Body of pancreas (tissue), 4 donors: ENCODE measurements around the gene ABCC4. TPM values are rescaled to one million over a fixed set of nuclear protein-coding genes. Genes with fewer than 3 reads are reported as not detected.

ENCODE experiments used
- ATAC-seq: fragments of 150-250 bp; one replicate; pipeline ENCODE4 v1.9.1; 2016
- DNase-seq, 4 donors: peaks; one replicate each; pipeline ENCODE4 v3.0.0-alpha.2; 2019
- H3K27ac ChIP-seq, 4 donors: fragments of 200-600 bp; sonication (generic); 1 replicate in 3 of 4; 2 replicates in 1 of 4; pipeline versions ENCODE4 v1.5.1 to v1.6.1; 2016 to 2019; ENCODE audit warnings: mild to moderate bottlenecking in 1 of 4, mixed read lengths in 1 of 4, moderate library complexity in 1 of 4
- H3K27me3 ChIP-seq, 2 donors: fragments of 200-600 bp; sonication (generic); one replicate each; pipeline ENCODE4 v1.6.0; 2016; ENCODE audit warnings: mild to moderate bottlenecking in 1 of 2
- H3K36me3 ChIP-seq, 2 donors: fragments of 200-600 bp; sonication (generic); replicated peaks in 1 of 2; 2 replicates each; pipeline ENCODE4 v1.5.1; 2016; ENCODE audit warnings: low read depth in 2 of 2; ENCODE audit not compliant: insufficient read depth in 1 of 2
- H3K4me1 ChIP-seq: fragments of 200-600 bp; sonication (generic); one replicate; pipeline ENCODE4 v1.6.0; 2016
- H3K4me3 ChIP-seq, 2 donors: fragments of 200-600 bp; sonication (generic); 1 replicate in 1 of 2; 2 replicates in 1 of 2; pipeline ENCODE4 v1.5.1; 2016 to 2019
- H3K9me3 ChIP-seq, 3 donors: fragments of 200-600 bp; sonication (generic); 1 replicate in 2 of 3; 2 replicates in 1 of 3; pipeline ENCODE4 v1.5.1; 2016
- POLR2A ChIP-seq, 3 donors: fragments of 450-650 bp; IDR thresholded peaks; one replicate each; pipeline ENCODE4 v1.6.1; 2016; ENCODE audit warnings: antibody characterized with exemption in 3 of 3, mild to moderate bottlenecking in 2 of 3
- WGBS, 2 donors: methylation state at CpG; one replicate each; pipeline ENCODE4 v1.1.5; 2017; 5-methylcytosine and 5-hydroxymethylcytosine counted together
- intact Hi-C: fragments of 100-400 bp; cut with DNase I; formaldehyde crosslinking; loops from one replicate; pipeline ENCODE4 v1.15.1; 2023
- small RNA-seq: library from RNA; depleted of rRNA; stranded (forward); fragments of <200 nt; gene quantifications from one replicate; pipeline ENCODE3, GENCODE V24; 2016
- total RNA-seq, 2 donors: library from RNA; depleted of rRNA; stranded (reverse); fragments of >200 nt; gene quantifications; one replicate each; pipeline ENCODE4 v1.1.0, GENCODE V29; 2016
- TF ChIP-seq, protein P1 (sequence below), 7 experiments: fragments of 450-650 bp in 4 of 7; fragments of 200-600 bp in 3 of 7; sonication (generic) in 3 of 7; IDR thresholded peaks; one replicate each; pipeline ENCODE4 v1.5.1; 2016 to 2019; ENCODE audit warnings: antibody characterized with exemption in 7 of 7

Gene ABCC4
- total RNA-seq, 2 donors from 2014 or later: 5.4 to 6.6 TPM

DNA sequence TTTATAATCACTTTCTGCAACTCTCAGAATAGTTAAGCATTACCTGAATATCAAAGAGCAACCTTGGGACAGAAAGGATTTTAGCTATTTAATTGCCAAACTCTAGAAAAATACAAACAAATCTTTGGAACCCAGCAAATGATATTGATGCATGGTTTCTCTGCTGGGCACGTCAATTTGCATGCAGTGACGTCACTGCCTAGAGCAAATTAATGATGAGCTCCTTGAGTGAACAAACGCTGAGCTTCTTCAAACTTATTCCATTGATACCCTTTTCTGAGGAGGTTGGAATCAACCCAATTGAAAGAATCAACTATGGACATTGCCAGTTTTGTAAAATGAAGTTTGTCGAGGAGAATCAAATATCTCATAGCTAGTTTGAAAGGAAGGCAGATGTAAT lies 329.0 kb downstream of the ABCC4 start:
- ATAC-seq (no peak), DNase-seq (no peak)
- WGBS, 2 donors: 35 to 39% methylated on average over 4 of the region's 4 CpGs
- intact Hi-C loops: no loop called here
- TF ChIP-seq POLR2A (IDR thresholded peaks at IDR 0.05): no peak
- TF ChIP-seq, protein P1, sequence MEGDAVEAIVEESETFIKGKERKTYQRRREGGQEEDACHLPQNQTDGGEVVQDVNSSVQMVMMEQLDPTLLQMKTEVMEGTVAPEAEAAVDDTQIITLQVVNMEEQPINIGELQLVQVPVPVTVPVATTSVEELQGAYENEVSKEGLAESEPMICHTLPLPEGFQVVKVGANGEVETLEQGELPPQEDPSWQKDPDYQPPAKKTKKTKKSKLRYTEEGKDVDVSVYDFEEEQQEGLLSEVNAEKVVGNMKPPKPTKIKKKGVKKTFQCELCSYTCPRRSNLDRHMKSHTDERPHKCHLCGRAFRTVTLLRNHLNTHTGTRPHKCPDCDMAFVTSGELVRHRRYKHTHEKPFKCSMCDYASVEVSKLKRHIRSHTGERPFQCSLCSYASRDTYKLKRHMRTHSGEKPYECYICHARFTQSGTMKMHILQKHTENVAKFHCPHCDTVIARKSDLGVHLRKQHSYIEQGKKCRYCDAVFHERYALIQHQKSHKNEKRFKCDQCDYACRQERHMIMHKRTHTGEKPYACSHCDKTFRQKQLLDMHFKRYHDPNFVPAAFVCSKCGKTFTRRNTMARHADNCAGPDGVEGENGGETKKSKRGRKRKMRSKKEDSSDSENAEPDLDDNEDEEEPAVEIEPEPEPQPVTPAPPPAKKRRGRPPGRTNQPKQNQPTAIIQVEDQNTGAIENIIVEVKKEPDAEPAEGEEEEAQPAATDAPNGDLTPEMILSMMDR (IDR thresholded peaks at IDR 0.05): no peak
- H3K36me3 ChIP-seq: no peaks in the 10 kb centered on the region
- H3K4me1 ChIP-seq: peaks cover 14% of the 10 kb centered on the region
- H3K9me3 ChIP-seq: no peaks in the 10 kb centered on the region
- no peak overlapping the region for H3K4me3 ChIP-seq
- H3K27ac ChIP-seq: no peak overlapping the region
- peaks cover 0 to 6% of the 10 kb centered on the region in 2 donors for H3K27me3 ChIP-seq

Small RNAs within 50 kb of the gene (small RNA-seq; reads per million reads assigned to genes)
- gene RNU6-62P: not detected
- gene RNY3P8: not detected
- 0.89 reads per million, percentile 31 among the genes with 10 or more reads in this experiment for gene RNY4P27
